GM20431 (cell line): Measurements from ENCODE around the gene UGGT2.

Source experiments
- in situ Hi-C: fragments of 300-500 bp; cut with MseI, MboI; formaldehyde crosslinking; loops from one replicate; pipeline ENCODE4 v1.15.0; 2020; ENCODE audit warnings: low sequenced_read_pairs; ENCODE audit not compliant: unreplicated experiment

UGGT2 gene

DNA sequence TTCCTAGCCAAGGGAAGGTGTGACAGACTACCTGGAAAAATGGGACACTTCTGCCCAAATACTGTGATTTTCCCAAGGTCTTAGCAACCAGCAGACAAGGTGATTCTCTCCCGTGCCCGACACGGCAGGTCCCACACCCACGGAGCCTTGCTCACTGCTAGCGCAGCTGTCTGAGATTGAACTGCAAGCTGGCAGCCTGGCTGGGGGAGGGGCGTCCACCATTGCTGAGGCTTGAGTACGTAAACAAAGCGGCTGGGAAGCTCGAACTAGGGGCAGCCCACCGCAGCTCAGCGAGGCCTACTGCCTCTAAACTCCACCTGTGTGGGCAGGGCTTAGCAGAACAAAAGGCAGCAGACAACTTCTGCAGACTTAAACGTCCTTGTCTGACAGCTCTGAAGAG is 146.2 kb downstream of the UGGT2 start:
- in situ Hi-C loops, result no loop called here

DNA sequence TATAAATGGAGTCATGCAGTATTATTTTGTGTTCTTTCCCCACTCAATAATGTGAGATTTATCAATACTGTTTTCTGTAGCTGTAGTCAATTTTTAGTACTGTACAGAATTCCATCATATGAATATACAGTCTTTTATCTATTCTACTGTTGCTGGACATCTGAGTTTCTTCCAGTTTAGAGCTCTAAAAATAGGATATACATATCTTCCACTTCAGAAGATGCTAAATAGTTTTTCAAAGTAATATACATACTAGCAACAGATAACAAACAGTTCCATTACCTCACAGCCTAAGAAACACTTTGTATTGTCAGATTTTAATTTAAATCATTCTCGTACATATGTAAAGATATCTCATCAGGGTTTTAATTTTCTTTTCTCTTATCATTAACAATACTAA is 149.6 kb downstream of the UGGT2 start:
- in situ Hi-C loops, result no loop called here

DNA sequence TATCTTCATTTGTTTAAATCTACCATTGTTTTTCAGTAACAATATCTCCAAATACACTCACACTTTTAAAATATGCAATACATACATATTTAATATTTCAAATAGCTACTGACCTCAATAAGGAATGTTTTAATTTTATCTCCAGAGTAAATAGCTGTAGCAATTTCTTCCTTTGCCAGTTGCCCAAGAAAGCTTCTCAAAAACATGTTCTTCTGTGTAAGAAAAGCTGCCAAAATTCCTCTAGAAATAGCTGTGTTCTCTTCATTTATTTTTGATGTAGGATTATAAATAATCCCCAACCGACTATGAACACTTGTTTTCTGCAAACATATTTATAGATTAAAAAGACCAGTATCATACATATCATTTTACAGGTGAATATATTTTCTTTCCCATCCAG is 150.5 kb downstream of the UGGT2 start:
- in situ Hi-C loops, result no loop called here

DNA sequence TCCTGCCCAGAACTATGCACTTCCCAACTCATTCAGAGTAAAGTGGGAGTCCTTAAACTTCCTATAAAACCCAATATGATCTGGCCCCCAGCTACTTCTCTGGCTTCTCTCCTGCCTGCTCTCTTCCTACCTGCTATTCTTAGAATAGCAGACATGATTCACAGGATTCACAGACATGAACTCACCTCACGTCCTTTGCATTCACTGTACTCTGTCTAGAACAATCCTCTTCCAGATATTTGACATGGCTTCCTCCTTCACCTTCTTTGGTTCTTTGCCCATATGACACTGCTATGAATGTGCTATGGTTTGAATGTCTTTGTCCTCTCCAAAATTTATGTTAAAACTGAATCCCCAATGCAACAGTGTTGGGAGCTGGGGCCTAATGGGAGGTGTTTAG is 154.9 kb downstream of the UGGT2 start:
- in situ Hi-C loops, result no loop called here

DNA sequence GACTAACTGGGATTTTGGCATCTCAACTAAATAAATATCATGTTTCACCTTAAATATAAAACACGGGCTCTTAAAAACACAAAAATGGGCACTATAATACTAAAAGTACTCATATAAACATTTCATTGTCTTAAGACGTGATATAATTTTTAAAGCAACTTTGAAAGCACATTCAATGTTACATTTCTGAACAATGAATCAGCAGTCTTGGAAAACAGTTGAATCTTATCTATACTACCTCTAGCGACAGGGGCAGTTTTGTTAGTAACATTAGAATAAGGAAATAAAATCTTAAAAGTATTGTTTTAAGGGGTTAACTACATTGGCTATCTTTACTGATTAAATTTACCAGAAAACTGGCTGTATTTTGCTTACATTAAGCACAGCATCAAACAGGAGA is 156.9 kb downstream of the UGGT2 start:
- in situ Hi-C loops, result no loop called here

DNA sequence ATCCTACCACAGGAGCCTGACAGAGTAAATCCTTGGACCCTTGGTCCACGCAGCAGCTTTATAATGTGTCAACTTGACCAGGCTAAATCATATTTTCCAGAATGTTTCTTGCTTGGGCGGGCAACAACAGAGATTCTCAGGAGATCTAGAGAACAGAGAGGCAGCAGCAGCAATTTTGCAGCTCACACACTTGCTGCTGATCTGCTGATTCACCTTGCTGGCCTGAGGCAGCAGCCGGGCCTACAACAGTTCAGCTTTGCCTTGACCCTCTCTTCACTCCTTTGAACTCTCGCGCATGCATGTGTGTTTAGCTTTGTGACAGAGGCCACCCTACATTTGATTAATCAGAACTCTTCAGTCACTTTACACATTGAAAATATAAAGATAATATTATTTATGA is 159.3 kb downstream of the UGGT2 start:
- in situ Hi-C loops, result no loop called here

DNA sequence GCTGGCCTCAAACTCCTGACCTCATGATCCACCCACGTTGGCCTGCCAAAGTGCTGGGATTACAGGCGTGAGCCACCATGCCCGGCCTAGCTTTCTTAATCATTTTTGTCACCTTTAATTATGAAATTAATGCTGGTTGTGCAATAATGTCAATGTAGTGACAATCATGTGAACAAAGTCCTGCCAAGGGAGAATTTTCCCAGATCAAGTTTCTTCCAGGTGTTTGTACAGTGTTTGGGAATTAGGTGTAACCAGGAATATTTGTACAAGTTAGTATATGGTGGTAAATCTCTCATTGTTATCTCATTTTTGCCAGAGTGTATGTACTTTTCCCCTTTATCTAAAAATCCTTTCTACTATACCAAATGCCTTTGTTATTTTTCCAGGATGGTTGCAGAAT is 171.1 kb downstream of the UGGT2 start:
- in situ Hi-C loops, result no loop called here

DNA sequence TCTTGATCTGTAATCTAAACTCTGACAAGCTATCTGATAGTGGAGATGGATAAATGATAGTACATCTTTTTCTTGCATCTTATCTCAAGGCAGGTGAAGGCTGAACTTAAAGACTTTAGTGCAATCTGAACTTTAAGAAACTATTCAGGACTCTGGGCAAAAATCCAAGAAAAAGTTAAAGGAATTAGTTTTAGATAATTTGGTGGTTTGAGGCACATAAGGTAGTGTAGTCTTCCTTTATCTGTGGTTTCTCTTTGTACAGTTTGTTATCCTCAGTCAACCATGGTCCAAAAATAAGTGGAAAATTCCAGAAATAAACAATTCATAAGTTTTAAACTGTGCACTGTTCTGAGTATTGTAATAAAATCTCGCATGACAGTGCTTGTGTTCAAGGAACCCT is 172.9 kb downstream of the UGGT2 start:
- in situ Hi-C loops, result no loop called here

DNA sequence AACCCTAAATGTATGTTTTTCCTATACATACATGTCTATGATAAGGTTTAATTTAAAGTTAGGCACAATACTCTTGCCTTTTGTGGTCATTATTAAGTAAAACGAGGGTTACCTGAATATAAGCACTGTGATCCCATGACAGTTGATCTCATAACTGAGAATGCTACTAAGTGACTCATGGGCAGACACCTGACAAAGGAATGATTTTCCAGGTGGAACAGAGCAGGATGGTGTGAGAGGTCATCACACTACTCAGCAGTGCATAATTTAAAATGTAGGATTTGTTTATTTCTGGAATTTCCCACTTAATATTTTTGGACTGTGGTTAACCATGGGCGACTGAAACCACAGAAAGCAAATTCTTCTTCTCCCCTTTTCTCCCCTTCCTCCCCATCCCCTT is 178.9 kb downstream of the UGGT2 start:
- in situ Hi-C loops, result no loop called here

DNA sequence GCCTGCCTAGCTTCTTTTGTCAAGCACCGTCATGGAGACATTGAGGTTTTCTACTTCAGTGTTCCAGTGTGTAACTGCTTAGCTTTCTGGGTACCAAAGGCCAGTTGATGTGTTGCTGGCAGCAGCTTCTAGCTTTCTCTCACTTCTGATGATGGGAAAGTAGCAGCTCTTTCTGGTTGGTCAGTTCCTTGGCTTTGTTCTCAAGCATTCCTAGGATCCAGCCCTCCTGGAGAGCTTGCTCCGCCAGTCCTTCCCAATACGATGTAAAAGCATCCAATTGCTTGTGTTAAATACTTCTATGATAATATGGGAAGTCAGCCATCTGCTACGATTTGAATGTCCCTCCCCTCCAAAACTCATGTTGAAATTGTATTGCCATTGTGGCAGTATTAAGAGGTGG is 182.8 kb downstream of the UGGT2 start:
- in situ Hi-C loops, result no loop called here

DNA sequence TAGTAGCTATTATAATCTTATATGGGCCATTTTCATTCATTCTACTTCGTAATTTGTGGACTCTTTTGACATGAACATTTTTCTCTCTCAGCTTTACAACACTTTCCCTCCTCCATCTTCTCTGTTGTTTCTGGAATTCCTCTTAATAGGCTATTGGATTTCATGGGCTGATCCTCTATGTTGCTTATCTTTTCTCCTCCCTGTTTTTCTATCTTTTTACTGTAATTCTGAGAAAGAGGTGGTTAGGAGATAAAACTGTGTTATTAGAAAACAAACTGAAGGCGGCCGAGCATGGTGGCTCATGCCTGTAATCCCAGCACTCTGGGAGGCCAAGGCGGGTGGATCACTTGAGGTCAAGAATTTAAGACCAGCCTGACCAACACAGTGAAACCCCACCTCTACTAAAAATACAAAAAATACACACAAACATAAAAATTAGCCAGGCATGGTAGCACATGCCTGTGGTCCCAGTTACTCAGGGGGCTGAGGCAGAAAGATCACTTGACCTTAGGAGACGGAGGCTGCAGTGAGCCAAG is 188.1 kb downstream of the UGGT2 start:
- in situ Hi-C loops, result no loop called here

DNA sequence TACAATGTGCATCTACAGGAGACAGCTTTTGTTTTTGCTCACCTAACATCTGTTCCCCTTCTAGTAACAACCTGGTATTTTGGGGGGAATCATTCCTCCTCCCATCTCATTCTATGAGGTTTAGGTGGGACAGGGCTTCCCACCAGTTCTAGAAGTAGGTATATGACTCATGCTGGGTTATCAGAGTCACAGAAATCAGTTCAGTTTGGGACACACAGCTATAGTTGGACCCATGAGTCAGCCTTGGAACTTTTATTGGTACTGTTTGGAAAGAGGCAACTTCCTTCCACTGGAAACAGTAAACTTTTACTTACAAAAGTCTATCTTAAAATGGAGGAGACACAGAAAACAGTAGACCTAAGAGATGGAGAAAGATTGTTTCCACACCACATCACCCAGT is 190.8 kb downstream of the UGGT2 start:
- in situ Hi-C loops, result no loop called here

DNA sequence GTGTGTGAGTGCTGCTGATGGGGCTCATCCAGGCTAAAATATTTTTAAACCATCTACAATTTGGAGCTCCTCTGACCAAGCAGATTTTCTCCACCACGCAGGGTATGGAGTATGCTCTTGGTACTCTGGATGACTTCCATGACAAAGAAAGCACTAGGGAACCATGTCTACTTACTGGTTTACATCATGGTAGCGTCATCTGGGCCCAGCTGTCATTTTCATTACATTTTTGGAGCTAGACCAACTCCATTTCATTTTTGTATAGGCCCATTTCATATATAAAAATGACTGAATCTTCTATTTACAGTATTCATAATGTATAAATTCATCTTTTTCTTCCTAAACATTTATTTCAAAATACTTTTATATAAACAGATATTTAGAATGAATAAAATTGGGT is 191.9 kb downstream of the UGGT2 start:
- in situ Hi-C loops, result no loop called here

DNA sequence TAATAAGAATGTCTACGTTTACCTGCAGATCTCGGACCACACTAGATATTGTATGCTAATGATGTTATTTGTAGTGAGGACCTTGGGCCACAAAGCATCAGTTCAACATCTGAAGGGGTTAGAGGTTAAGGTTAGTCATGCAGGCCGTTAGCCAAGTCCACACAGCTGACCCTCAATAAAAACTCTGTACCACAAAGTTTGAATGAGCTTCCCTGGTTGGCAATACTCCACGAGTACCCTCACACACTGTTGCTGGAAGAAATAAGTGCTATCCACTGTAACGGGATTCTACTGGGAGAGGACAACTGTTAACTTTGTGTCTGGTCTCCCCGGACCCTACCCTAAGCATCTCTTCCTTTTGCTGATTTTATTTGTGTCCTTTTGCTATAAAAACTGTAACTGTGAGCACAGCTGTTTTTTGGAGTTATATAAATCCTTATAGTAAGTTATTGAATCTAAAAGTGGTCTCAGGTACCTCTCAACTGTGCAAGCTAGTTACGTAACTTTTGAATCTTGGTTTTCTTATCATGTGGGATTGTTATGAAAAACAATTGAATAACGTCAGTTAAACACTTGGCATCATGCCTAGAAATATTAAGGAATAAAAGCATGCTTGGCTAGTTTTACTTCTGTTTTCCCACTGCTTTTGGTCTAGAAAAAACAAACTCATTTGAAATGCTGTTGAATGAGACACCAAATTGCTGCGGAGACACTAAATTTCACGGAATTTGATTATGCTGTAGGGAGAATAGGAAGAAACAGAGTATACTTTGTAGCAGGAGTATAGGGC is 194.7 kb downstream of the UGGT2 start:
- in situ Hi-C loops, result no loop called here

DNA sequence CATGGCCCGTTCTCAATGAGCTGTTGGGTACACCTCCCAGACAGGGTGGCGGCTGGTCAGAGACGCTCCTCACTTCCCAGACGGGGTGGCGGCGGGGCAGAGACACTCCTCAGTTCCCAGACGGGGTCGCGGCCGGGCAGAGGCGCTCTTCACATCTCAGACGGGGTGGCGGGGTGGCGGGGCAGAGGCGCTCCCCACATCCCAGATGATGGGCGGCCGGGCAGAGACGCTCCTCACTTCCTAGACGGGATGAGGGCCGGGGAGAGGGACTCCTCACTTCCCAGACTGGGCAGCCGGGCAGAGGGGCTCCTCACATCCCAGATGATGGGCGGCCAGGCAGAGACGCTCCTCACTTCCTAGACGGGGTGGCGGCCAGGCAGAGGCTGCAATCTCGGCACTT is 207.5 kb downstream of the UGGT2 start:
- in situ Hi-C loops, result loop anchor here (25.0 kb wide), 2 partner anchors 208 to 308 kb away; partner anchors contain the start of gene DZIP1

DNA sequence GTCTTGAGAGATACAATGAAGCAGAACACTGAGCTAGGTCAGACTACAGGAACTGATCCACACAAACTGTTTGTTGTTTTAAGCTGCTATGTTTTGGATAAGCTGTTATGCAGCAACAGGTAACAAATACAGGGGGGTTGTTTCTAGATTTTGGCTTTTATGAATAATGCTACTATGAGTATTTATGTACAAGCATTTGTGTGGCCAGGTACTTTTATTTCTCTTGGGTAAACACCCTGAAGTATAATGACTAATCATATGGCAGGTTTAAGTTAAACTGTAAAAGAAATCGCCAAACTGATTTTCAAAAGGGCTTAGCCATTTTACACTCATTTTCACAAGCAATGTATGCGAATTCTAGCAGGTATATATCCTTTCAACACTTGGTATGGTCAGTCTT is 210.3 kb downstream of the UGGT2 start:
- in situ Hi-C loops, result loop anchor here (25.0 kb wide), 2 partner anchors 206 to 306 kb away; partner anchors contain the start of gene DZIP1

DNA sequence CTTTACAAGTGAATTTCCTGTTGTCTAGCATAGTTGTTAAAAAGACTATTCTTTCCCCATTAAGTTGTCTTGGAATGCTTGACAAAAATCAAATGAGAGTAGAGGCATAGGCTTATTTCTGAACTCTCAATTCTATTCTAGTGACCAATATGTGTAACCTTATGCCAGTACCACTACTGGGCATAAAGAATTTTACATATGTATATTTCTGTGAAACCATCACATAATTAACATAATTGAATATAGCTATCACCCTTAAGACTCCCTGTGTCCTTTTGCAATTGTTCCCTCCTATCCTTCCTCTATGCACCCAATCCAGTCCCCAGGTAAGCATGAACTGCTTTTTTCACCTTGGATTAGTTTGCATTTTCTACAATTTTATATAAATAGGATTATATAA is 211.3 kb downstream of the UGGT2 start:
- in situ Hi-C loops, result loop anchor here (25.0 kb wide), 2 partner anchors 205 to 305 kb away; partner anchors contain the start of gene DZIP1

DNA sequence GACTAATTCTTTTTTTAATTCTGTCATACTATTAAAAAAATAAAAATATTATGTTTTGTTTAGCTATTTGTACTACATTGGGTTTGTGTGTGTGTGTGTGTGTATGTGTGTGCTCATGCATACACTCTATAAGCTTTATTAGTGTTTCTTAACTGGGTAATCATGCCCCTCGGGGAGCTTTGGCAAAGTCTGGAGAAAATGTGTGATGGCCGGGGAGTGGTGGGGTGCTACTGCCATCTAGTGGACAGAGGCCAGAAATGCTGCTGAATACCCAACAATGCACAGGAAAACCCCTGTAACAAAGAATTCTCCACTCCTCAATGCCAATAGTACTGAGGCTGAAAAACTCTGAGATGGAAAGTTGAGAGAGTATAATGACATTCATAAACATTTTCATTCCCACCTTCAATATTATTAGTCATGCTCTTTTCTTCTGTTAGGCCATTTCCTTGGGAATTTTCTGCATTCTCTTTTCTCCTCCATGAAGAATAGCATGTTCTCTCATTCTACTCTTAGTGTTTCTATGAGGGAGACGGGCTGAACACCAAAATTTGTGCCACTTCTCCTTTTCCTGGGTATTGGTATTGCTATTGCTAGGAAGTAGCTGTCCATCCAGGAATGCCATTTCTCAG is 219.0 kb downstream of the UGGT2 start:
- in situ Hi-C loops, result loop anchor here (25.0 kb wide), 2 partner anchors 197 to 297 kb away; partner anchors contain the start of gene DZIP1

DNA sequence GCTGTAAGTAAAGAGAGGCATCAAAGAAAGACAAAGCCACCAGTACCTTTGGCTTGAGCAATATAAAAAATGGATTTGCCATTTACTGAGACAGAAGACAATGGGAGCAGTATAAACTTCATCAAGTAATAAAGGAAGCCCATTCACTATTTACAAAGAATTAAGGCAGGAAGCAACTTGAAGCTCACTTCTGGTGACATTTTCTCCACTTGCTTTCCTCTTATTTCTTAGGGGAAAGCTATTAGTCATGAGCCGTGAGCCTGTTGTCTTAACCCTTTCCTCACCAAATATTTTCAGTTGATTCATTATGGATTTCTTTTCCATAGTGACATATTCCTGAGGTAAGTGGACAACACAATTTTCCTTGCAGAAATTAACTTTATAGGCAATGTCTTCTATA is 219.5 kb downstream of the UGGT2 start:
- in situ Hi-C loops, result loop anchor here (25.0 kb wide), 2 partner anchors 196 to 296 kb away; partner anchors contain the start of gene DZIP1

DNA sequence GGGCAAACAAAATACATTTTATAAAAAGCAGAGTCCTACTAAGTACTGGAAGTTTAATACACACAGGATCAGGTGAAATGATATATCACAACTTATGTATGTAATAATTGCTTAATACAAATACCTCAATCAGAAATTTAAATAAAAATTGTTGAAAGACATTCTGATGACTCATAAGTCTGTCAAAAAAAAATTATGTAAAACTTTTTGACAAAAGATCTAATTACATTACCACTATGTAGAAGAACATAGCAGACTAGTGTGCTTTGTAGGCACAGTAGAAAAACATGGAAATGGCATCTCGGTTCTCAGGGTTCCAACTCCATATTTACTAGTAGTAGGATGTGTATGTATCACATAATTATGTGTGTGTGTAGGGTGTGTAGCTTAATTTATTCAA is 220.1 kb downstream of the UGGT2 start:
- in situ Hi-C loops, result loop anchor here (25.0 kb wide), 2 partner anchors 196 to 296 kb away; partner anchors contain the start of gene DZIP1

DNA sequence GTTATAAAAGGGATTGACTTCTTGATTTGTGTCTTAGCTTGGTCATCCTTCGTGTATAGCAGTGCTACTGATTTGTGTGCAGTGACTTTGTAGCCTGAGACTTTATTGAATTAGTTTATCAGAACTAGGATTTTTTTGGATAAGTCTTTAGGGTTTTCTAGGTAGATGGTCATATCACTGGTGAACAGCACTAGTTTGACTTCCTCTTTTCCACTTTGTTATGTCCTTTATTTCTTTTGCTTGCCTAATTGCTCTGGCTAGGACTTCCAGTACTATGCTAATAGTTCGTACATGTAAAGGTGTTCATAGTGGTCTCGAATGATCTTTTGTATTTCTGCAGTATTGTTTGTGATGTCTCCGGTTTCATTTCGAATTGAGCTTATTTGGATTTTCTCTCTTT is 230.9 kb downstream of the UGGT2 start:
- in situ Hi-C loops, result no loop called here
